ENCODE measurements around the gene PAXX.

PAXX gene, protein sequence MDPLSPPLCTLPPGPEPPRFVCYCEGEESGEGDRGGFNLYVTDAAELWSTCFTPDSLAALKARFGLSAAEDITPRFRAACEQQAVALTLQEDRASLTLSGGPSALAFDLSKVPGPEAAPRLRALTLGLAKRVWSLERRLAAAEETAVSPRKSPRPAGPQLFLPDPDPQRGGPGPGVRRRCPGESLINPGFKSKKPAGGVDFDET

GRCh38 chr9:136991993-136992818 lies at the start of gene PAXX:
TSS of gene PAXX (plus strand) at chr9:136992422. CDS start at chr9:136992444, 22 bp downstream.
- no peak for DNase-seq (ENCODE audit: low read depth, low spot score)

GRCh38 chr9:136942881-136943230 lies 49.4 kb upstream of the PAXX start:
- DNase-seq (ENCODE audit: low read depth, low spot score) = no peak

DNA sequence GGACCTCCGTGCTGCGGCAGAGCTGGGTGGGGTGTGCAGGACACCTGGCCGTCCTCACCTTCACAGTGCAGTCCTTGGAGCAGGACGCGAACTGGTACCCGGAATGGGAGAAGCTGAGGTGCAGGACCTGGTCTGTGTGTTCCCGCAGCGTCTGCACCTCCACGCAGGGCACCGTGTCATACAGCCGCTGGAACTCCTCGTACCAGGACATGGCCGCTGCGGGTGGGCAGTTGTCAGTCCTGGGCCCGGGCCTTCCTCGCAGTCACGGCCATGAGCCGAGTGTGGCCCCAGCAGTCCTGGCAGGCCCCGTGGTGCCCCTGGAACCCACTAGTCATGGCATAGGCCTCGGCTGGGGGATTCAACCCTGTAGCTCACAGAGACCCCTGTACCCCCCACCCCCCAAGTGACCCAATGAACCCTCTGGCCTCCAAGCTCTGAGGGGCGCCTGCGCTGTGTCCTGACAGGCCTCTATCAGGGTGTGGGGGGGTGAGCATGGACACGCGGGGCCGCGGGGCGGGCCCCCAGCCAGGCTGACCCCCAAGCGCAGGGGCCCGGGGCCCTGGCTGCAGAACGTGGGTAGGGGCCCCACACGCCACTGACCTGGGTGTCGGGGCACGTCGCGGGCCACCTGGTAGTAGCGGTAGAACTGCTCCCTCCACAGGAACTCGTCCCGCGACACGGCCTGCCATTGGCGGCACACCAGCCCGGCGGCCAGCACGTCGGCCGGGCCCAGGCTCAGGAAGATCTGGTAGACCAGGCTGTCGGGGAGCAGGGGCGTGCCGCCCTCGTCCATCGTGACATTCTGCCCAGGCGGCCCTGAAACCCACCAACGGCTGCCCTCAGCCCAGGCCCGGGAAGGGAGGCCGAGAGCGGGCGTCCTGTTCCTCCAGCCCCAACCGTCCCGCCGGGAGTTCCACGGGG lies 48.7 kb upstream of the PAXX start:
- no peak for DNase-seq (ENCODE audit: low read depth, low spot score)

DNA sequence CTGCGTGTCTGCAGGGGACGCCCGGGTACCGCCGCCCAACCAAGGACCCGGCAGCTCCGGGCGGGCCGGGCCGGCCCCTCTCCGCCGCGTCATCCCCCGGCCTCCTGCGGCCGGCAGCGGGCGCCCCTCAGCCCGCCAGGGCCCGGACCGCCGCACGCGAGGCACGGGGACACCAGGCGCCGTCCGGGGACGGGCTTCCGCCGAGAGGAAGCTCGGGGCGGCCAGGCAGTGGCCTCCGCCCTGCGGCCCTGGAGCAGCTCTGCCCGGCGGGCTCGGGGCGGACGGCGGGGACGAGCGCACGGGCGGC lies 48.1 kb upstream of the PAXX start:
- DNase-seq (ENCODE audit: low read depth, low spot score) = no peak

DNA sequence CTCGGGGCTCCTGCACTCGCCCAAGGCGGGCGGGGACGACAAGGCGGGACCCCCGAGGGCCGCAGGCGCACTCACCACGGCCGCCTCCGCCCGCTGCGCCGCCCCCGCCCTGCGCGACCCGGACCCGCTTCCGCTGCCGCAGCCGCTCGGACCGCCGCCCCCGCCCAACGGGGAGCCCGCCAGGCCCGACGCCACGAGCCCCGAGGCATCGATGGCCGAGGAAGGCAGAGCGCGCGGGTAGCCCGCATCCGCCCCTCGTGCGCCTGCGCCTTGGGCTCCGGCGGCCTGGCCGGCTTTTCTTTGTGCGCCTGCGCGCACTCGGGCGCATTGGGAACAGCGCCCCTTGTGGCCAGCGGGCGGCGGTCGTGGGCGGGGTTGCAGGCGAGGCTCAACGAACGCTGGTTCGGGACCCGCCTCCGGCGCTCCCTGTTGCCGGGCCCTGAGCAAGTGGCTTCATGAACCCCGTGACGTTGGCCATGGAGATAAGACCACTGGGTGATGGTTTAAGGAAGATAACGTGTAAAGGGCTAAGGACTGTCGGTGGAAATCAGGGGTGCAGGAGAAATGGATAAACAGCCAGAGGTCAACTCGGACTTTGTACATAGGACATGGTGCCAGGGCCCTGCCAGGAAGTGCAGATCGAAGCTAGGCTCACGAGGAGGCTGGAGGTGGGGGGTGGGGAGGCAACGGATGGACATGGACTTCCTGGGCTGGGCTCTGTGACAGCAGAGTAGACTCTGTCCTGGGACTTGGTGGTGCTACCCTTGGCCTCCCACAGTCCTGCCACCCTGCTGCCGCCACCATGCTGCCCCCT lies 47.5 kb upstream of the PAXX start, which contains the start of the genes C8G and FBXW5:
Gene C8G (plus strand): TSS at position 725 of the 814 bp plus-strand sequence. CDS start 78 bp downstream, at position 803.
Gene FBXW5 (minus strand): TSS at position 220 of the 814 bp plus-strand sequence. CDS start 655 bp downstream, outside the sequence.
- DNase-seq (ENCODE audit: low read depth, low spot score) = peak; percentile 68

- no peak for DNase-seq (ENCODE audit: low read depth, low spot score)
Measured at GRCh38 chr9:136945333-136946227, 46.6 kb upstream of the PAXX start.

GRCh38 chr9:136946228-136947027 lies 45.8 kb upstream of the PAXX start:
- no peak for DNase-seq (ENCODE audit: low read depth, low spot score)

- DNase-seq (ENCODE audit: low read depth, low spot score) = no peak
Measured at GRCh38 chr9:136947028-136947891, 45.0 kb upstream of the PAXX start.

DNA sequence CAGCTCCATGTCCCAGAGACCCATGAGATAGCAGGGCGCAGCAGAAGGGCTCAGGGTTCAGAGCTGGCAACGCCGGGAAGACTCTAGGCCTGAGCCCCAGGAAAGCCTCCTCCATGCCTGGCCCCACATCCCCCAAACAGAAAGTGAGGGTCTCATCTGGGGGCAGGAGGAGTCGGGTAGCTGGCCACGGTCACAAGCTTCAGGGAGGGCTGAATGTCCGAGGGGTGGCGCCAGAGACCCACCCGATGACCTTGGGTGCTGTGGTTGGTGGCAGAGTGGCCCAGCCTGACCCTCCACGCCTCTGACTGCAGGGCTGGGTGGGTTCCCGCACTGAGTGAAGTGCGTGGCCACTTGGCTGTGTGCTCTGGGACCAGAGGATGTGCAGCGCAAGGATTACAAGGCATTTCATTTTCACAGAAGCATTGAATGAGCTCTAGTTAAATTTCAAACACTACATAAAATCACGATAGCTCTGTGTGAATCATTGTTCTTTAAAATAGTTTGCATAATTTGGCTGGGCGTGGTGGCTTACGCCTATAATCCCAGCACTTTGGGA lies 44.2 kb upstream of the PAXX start:
- no peak for DNase-seq (ENCODE audit: low read depth, low spot score)

DNA sequence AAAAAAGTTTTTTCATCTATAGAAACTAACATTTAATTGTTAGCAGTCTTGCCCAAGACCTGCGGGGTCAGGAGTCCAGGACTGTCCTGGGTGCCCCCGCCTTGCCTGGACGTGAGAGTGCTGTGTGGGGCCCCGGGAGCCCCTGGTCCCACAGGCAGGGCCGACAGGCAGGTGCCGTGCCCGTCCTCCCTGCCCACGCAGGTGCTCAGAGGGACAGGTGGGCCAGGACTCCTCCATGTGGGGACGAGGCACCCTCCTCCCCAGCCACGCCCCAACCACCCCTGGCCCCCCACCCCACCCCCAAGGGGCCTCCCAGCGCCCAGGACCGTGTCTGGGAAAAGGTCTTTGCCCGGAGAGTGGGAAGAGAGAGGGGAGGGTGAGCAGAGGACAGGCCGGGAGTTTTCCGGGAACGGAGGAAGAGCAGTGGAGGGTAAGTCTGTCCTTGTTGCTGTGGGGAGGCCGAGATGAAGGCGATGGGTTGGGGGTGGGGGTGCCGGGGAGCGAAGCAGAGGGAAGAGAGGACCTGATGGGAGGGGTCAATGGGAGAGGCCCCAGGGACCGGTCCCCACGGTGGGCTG lies 42.9 kb upstream of the PAXX start:
- no peak for DNase-seq (ENCODE audit: low read depth, low spot score)

- no peak for DNase-seq (ENCODE audit: low read depth, low spot score)
Measured at GRCh38 chr9:136949817-136950655, 42.2 kb upstream of the PAXX start.

- no peak for DNase-seq (ENCODE audit: low read depth, low spot score)
Measured at GRCh38 chr9:136950656-136951276, 41.5 kb upstream of the PAXX start.

DNA sequence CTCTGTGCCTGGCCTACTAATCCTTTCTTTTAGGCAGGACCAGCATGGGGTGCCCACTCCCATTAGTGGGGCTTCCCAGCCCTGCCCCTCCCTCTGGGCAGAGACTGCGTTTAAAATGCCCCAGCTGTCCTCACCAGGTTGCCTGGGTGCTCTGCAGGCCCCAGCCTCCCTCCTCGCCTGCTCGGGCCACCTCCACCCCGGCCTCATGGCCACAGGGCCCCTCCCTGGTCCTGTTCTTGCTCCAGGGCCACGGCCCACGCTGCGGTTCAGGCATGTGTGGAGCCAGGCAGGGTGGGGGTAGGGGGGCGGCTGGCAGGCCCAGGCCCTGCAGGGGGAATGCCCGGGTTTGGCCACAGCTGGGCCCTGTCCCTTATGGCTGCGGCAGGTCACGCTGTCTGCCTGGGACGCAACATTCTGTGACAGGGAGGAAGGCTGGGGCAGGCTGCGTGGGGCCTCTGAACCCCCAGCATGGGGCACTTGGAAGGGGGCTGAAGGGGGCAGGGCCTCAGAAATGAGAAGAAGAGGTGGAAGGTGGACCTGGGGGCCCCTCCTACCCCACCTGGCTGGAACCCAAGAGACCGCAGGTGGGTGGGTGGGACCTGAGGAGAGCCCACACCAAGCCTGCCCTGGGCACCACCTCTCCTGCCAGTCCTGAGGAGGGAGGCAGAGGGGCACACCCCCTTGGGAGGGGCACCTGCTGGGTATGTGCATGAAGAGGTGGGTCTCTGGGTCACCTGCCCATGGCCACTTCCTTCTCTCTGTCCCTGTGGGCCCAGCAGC lies 40.5 kb upstream of the PAXX start, which contains the start of gene LCN12:
Gene LCN12 (plus strand): TSS at position 733 of the 780 bp plus-strand sequence. CDS start 55 bp downstream, outside the sequence.
- DNase-seq (ENCODE audit: low read depth, low spot score) = no peak

DNA sequence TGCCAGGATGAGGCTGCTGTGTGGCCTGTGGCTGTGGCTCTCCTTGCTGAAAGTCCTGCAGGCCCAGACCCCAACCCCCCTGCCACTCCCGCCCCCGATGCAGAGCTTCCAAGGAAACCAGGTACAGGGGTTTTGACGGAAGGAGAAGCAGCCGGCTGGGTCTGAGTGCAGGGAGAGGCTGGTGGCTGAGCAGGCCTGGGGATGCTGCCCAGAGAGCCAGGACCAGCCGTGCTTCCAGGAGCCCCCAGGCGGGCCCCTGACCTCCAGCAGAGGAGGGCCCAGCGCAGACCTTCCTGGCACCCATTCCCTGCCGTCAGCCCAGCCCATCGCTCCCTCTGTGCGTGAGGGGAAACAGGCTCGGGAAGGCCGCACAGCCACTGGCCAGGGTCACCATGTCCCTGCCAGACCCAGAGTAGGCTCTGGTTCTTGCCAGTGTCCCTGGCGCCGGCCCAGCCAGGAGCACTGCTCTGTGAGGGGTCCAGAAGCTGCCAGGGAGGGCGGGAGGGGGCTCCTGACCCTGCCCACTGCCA lies 39.8 kb upstream of the PAXX start:
- no peak for DNase-seq (ENCODE audit: low read depth, low spot score)
